Measurements from ENCODE around the gene DMRTB1. TPM values are rescaled to one million over a fixed set of nuclear protein-coding genes. Genes with fewer than 3 reads are reported as not detected.

Gene DMRTB1
- total and polyA plus RNA-seq, 2 of the 4 experiments (the other 2 are of a cell fraction), result not detected

GRCh38 chr1:53449693-53450092 is 9.5 kb upstream of the DMRTB1 start:
- peak overlapping the region; percentile 11; the same call in 1 of the 2 replicates for H3K23ac ChIP-seq (ENCODE audit: low read depth, low read length)
- H3K9me1 ChIP-seq (ENCODE audit: insufficient read depth, low read length), result peaks cover 7% of the 10 kb centered on the region; the same call in 1 of the 2 replicates
- WGBS, 2 experiments (ENCODE audit: extremely low coverage in 2 of 2, insufficient read length in 1 of 2), result 47% methylated on average over 2 of the region's 8 CpGs; no CpG with 5 or more reads in 1 of the 2 experiments
- peak overlapping the region; percentile 74 for H3K27ac ChIP-seq (ENCODE audit: insufficient read depth, low read length)
- no peaks in the 10 kb centered on the region; the same call in 1 of the 2 replicates for H3K27me3 ChIP-seq (ENCODE audit: control insufficient read depth, insufficient read depth, low read length)
- peak overlapping the region; percentile 1 for H2AK9ac ChIP-seq (replicated peaks; ENCODE audit: low read depth, low read length, poor library complexity)
- peak overlapping the region; percentile 1; the same call in 1 of the 2 replicates for H3K56ac ChIP-seq (ENCODE audit: extremely low read depth, insufficient read depth, low read length)
- H3K4me3 ChIP-seq (ENCODE audit: insufficient read depth, low read depth, low read length), result no peak overlapping the region
- in situ Hi-C loops (cut with MboI; ENCODE audit: low sequenced_read_pairs), result no loop called here
- DNase-seq (no peak), ATAC-seq (ENCODE audit: low read depth) (no peak)
- H2AK5ac ChIP-seq (ENCODE audit: low read depth, low read length), result peak overlapping the region; percentile 62
- peak overlapping the region; percentile 72 for H3K4ac ChIP-seq (ENCODE audit: low read depth, low read length)
- no peaks in the 10 kb centered on the region for H4K20me1 ChIP-seq (ENCODE audit: insufficient read depth, low read length)
- ChIA-PET CTCF (interaction anchor here (0.6 to 2.2 kb wide), 4 partner anchors 9 to 697 kb away, joined by 3 to 6 read pairs (median 4); no protein-coding TSS in a partner anchor), POLR2A (ENCODE audit: unreplicated experiment) (no interaction called here)
- TF ChIP-seq CTCF (conservative IDR thresholded peaks at IDR 0.05; ENCODE audit: low read depth, low read length) (no peak), FOS (IDR thresholded peaks at IDR 0.05; ENCODE audit: low read depth, low read length) (no peak)
- TF ChIP-seq, protein P1, sequence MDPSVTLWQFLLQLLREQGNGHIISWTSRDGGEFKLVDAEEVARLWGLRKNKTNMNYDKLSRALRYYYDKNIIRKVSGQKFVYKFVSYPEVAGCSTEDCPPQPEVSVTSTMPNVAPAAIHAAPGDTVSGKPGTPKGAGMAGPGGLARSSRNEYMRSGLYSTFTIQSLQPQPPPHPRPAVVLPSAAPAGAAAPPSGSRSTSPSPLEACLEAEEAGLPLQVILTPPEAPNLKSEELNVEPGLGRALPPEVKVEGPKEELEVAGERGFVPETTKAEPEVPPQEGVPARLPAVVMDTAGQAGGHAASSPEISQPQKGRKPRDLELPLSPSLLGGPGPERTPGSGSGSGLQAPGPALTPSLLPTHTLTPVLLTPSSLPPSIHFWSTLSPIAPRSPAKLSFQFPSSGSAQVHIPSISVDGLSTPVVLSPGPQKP (IDR thresholded peaks at IDR 0.05; ENCODE audit: borderline replicate concordance, low read depth, low read length), result no peak
- H4K8ac ChIP-seq (ENCODE audit: low read depth in 2 of 2, low read length in 2 of 2), result peak overlapping the region; percentile 19 to 85
- H2BK120ac ChIP-seq (ENCODE audit: low read depth, low read length), result peak overlapping the region; percentile 62
- H4K5ac ChIP-seq (ENCODE audit: low read depth, low read length), result peak overlapping the region; percentile 74; the same call in 1 of the 2 replicates
- intact Hi-C loops (cut with micrococcal nuclease), result loop anchor here (1.0 kb wide), 1 partner anchor 36 kb away; no protein-coding TSS in a partner anchor
- no peaks in the 10 kb centered on the region for H3K36me3 ChIP-seq (ENCODE audit: control insufficient read depth, insufficient read depth, low read length)
- dilution Hi-C loops (cut with HindIII; ENCODE audit: low sequenced_read_pairs, unreplicated experiment), result no loop called here
- peak overlapping the region; percentile 88 for H2BK5ac ChIP-seq (ENCODE audit: low read depth, low read length, poor library complexity, severe bottlenecking)
- peak overlapping the region; percentile 76; the same call in 1 of the 2 replicates for H3K18ac ChIP-seq (ENCODE audit: low read depth, low read length)
- H3K9ac ChIP-seq (ENCODE audit: low read depth, low read length), result no peak overlapping the region
- H2AFZ ChIP-seq (replicated peaks; ENCODE audit: low read length, poor library complexity), result peak overlapping the region; percentile 71
- H2BK20ac ChIP-seq (ENCODE audit: low read depth, low read length), result peak overlapping the region; percentile 68
- peaks cover 7% of the 10 kb centered on the region for H3K4me1 ChIP-seq (ENCODE audit: control insufficient read depth, insufficient read depth, low read length)
- H3K79me1 ChIP-seq (ENCODE audit: low read depth in 1 of 2, low read length in 2 of 2), result no peaks in the 10 kb centered on the region
- peak overlapping the region; percentile 82 for H2BK15ac ChIP-seq (ENCODE audit: low read depth, low read length)
- no peaks in the 10 kb centered on the region for H3K9me3 ChIP-seq (ENCODE audit: control insufficient read depth, insufficient read depth, low read length)
- no TSS peak for BruUV-seq (replicated peaks)
- H4K91ac ChIP-seq (ENCODE audit: insufficient read depth, low read depth, low read length), result peak overlapping the region; percentile 83
- H3K4me2 ChIP-seq (ENCODE audit: low read depth, low read length), result no peak overlapping the region
- H3K14ac ChIP-seq (replicated peaks; ENCODE audit: low read depth, low read length), result peak overlapping the region; percentile 87
